Keratinocyte (primary cell): ENCODE results near the gene SND1. TPM values are rescaled to one million over a fixed set of nuclear protein-coding genes. Genes with fewer than 3 reads are reported as not detected.
A peak's percentile ranks its signal among the peaks of the same experiment; 100 is the strongest.

Experiments used
- DNase-seq: peaks from one replicate; pipeline ENCODE4 v3.0.0-alpha.2; 2011; ENCODE audit warnings: low read depth, missing footprints, low spot score
- FAIRE-seq: peaks from 2 replicates; lab custom pipeline; 2011; peaks lifted over from hg19 to GRCh38; lab: Jason Lieb, UNC
- H2AFZ ChIP-seq: 2 replicates; pipeline ENCODE4 v1.6.0; 2012; ENCODE audit warnings: low read length, control low read depth, inconsistent platforms; ENCODE audit not compliant: control insufficient read depth
- H3K27ac ChIP-seq: 2 replicates; pipeline ENCODE4 v1.5.1; 2011; ENCODE audit warnings: low read length; ENCODE audit not compliant: control insufficient read depth, insufficient read depth
- H3K27me3 ChIP-seq: 3 replicates; pipeline ENCODE4 v1.6.0; 2011; ENCODE audit warnings: low read length; ENCODE audit not compliant: control insufficient read depth, insufficient read depth; ENCODE audit errors: extremely low read depth
- H3K36me3 ChIP-seq, 2 experiments: 2 replicates in 1 of 2; 3 replicates in 1 of 2; pipeline ENCODE4 v1.5.1; 2011; ENCODE audit warnings: low read length in 2 of 2, mild to moderate bottlenecking in 1 of 2; ENCODE audit not compliant: control insufficient read depth in 2 of 2, insufficient read depth in 2 of 2; ENCODE audit errors: extremely low read depth in 1 of 2
- H3K4me1 ChIP-seq: 3 replicates; pipeline ENCODE4 v1.5.1; 2011; ENCODE audit warnings: low read length; ENCODE audit not compliant: control insufficient read depth, insufficient read depth; ENCODE audit errors: extremely low read depth
- H3K4me2 ChIP-seq: 3 replicates; pipeline ENCODE4 v1.6.0; 2011; ENCODE audit warnings: low read depth, low read length; ENCODE audit not compliant: control insufficient read depth, insufficient read depth; ENCODE audit errors: extremely low read depth
- H3K4me3 ChIP-seq, 3 experiments: fragments of 200-600 bp in 1 of 3; sonication (generic) in 1 of 3; 2 replicates in 2 of 3; 3 replicates in 1 of 3; pipeline ENCODE4 v1.5.1; 2011 to 2016; ENCODE audit warnings: low read length in 3 of 3, mild to moderate bottlenecking in 3 of 3, control low read depth in 2 of 3, inconsistent platforms in 1 of 3, low read depth in 1 of 3, mixed read lengths in 1 of 3, mixed run types in 1 of 3, moderate library complexity in 1 of 3; ENCODE audit not compliant: control insufficient read depth in 2 of 3, insufficient read depth in 2 of 3; ENCODE audit errors: extremely low read depth in 1 of 3
- H3K79me2 ChIP-seq: 2 replicates; pipeline ENCODE4 v1.6.0; 2012; ENCODE audit warnings: low read length; ENCODE audit not compliant: control insufficient read depth, insufficient read depth
- H3K9ac ChIP-seq: 3 replicates; pipeline ENCODE4 v1.6.0; 2011; ENCODE audit warnings: low read length; ENCODE audit not compliant: control insufficient read depth, insufficient read depth; ENCODE audit errors: extremely low read depth
- H3K9me1 ChIP-seq: 3 replicates; pipeline ENCODE4 v1.6.0; 2011; ENCODE audit warnings: low read length; ENCODE audit not compliant: control insufficient read depth, insufficient read depth; ENCODE audit errors: extremely low read depth
- H3K9me3 ChIP-seq: 2 replicates; pipeline ENCODE4 v1.5.1; 2012; ENCODE audit warnings: low read depth, low read length; ENCODE audit not compliant: control insufficient read depth
- H4K20me1 ChIP-seq: 3 replicates; pipeline ENCODE4 v1.6.0; 2011; ENCODE audit warnings: low read length; ENCODE audit not compliant: control insufficient read depth, insufficient read depth; ENCODE audit errors: extremely low read depth
- CTCF ChIP-seq, 3 experiments: IDR thresholded peaks in 1 of 3; conservative IDR thresholded peaks in 1 of 3; optimal IDR thresholded peaks in 1 of 3; 2 replicates in 2 of 3; 3 replicates in 1 of 3; pipeline versions ENCODE3 to v1.5.1; 2011; ENCODE audit warnings: low read length in 3 of 3, mild to moderate bottlenecking in 3 of 3, moderate library complexity in 2 of 3, control low read depth in 1 of 3, inconsistent platforms in 1 of 3; ENCODE audit not compliant: insufficient read depth in 2 of 3; ENCODE audit errors: extremely low read depth in 1 of 3
- EZH2 ChIP-seq: IDR thresholded peaks from one replicate; pipeline ENCODE4 v1.6.1; 2012; ENCODE audit warnings: inconsistent platforms, mild to moderate bottlenecking, low read length, moderate library complexity
- dilution Hi-C: fragments of 300-500 bp; cut with MboI; formaldehyde crosslinking; loops from one replicate; pipeline ENCODE4 v1.7.0; 2020; ENCODE audit warnings: low sequenced_read_pairs; ENCODE audit not compliant: extremely low pct_ligation_motif_present
- polyA plus RNA-seq, 5 experiments: library from polyadenylated mRNA; depleted of rRNA in 3 of 5; stranded (reverse) in 3 of 5; stranded (forward) in 1 of 5; unstranded in 1 of 5; fragments of >200 nt; gene quantifications; 1 replicate in 1 of 5; 2 replicates in 3 of 5; 3 replicates in 1 of 5; pipeline versions ENCODE4 v1.2.1 to v1.2.3, GENCODE V29; 2011 to 2012; ENCODE audit warnings: missing spikeins in 2 of 5, low read depth in 1 of 5, low replicate concordance in 1 of 5

SND1 gene
- polyA plus RNA-seq, 1 donor (not counting 4 experiments of a cell fraction or from before 2014, with no cell fraction given) = 140 TPM

- Histone ChIP-seq H4K20me1 (no peaks in the 10 kb centered on the region), H3K27me3 (peaks cover 49% of the 10 kb centered on the region), H3K9me3 (no peaks in the 10 kb centered on the region), H3K4me1 (peaks cover 8% of the 10 kb centered on the region), H3K4me2 (peak overlapping the region; percentile 89), H3K4me3 (peak overlapping the region; percentile 32 to 70 (median 42)), H2AFZ (peak overlapping the region; percentile 91), H3K9me1 (no peaks in the 10 kb centered on the region), H3K27ac (no peak overlapping the region), H3K36me3 (no peaks in the 10 kb centered on the region), H3K79me2 (no peaks in the 10 kb centered on the region), H3K9ac (no peak overlapping the region)
- DNase-seq = no peak
- dilution Hi-C loops = no loop called here
- no peak for FAIRE-seq
- no peak for TF ChIP-seq CTCF (optimal IDR thresholded peaks at IDR 0.05 in 1 of 3, IDR thresholded peaks at IDR 0.05 in 1 of 3, conservative IDR thresholded peaks at IDR 0.05 in 1 of 3; ENCODE audit: extremely low read depth in 1 of 3, insufficient read depth in 2 of 3, low read length in 3 of 3)
- TF ChIP-seq EZH2 = no peak
Observed at GRCh38 chr7:128135159-128135514, 483.1 kb downstream of the SND1 start.

GRCh38 chr7:128135515-128136214 lies 483.7 kb downstream of the SND1 start:
- peaks cover 44% of the 10 kb centered on the region for H3K27me3 ChIP-seq
- H3K4me3 ChIP-seq = peak overlapping the region; percentile 42 to 70 (median 64)
- no peaks in the 10 kb centered on the region for H4K20me1 ChIP-seq
- H3K9me1 ChIP-seq = no peaks in the 10 kb centered on the region
- DNase-seq (no peak), FAIRE-seq (no peak)
- H3K4me2 ChIP-seq = peak overlapping the region; percentile 89
- H3K36me3 ChIP-seq = no peaks in the 10 kb centered on the region
- peak overlapping the region; percentile 47 for H3K9ac ChIP-seq
- peak overlapping the region; percentile 91 for H2AFZ ChIP-seq
- peaks cover 8% of the 10 kb centered on the region for H3K4me1 ChIP-seq
- no peak overlapping the region for H3K27ac ChIP-seq
- TF ChIP-seq CTCF (optimal IDR thresholded peaks at IDR 0.05 in 1 of 3, IDR thresholded peaks at IDR 0.05 in 1 of 3, conservative IDR thresholded peaks at IDR 0.05 in 1 of 3; ENCODE audit: extremely low read depth in 1 of 3, insufficient read depth in 2 of 3, low read length in 3 of 3) = peak; percentile 60 to 75 (median 65)
- TF ChIP-seq EZH2 = peak; percentile 32
- dilution Hi-C loops = no loop called here
- H3K79me2 ChIP-seq = no peaks in the 10 kb centered on the region
- H3K9me3 ChIP-seq = no peaks in the 10 kb centered on the region
